SK-N-SH treated with all-trans-retinoic acid at 6 μM for 48 hours (cell line): ENCODE measurements around the gene APOA5.

Experiments
- ARNTL ChIP-seq: fragments of 450-650 bp; formaldehyde crosslinking; IDR thresholded peaks from 2 replicates; pipeline ENCODE4 v1.5.0; 2020; ENCODE audit warnings: low read depth, mild to moderate bottlenecking, moderate library complexity, borderline replicate concordance
- CREB5 ChIP-seq: fragments of 250-450 bp; sonication (Bioruptor Pico); IDR thresholded peaks from 2 replicates; pipeline ENCODE4 v1.5.1; 2020; ENCODE audit warnings: low read depth, mild to moderate bottlenecking, moderate library complexity
- ESRRG ChIP-seq: fragments of 250-450 bp; sonication (Bioruptor Pico); IDR thresholded peaks from 2 replicates; pipeline ENCODE4 v1.6.1; 2021; ENCODE audit warnings: mild to moderate bottlenecking
- PATZ1 ChIP-seq: fragments of 250-450 bp; sonication (Bioruptor Pico); IDR thresholded peaks from 2 replicates; pipeline ENCODE4 v1.8.0; 2020; ENCODE audit warnings: mild to moderate bottlenecking, moderate library complexity, borderline replicate concordance
- RARB ChIP-seq: fragments of 250-450 bp; sonication (Bioruptor Pico); IDR thresholded peaks from 2 replicates; pipeline ENCODE4 v1.8.0; 2021; ENCODE audit warnings: mild to moderate bottlenecking, moderate library complexity
- TOX ChIP-seq: fragments of 250-450 bp; sonication (Bioruptor Pico); IDR thresholded peaks from 2 replicates; pipeline ENCODE4 v1.8.0; 2021; ENCODE audit warnings: mild to moderate bottlenecking, moderate library complexity, borderline replicate concordance
- ZC3H10 ChIP-seq: fragments of 250-450 bp; sonication (Bioruptor Pico); IDR thresholded peaks from 2 replicates; pipeline ENCODE4 v1.5.1; 2021; ENCODE audit warnings: mild to moderate bottlenecking, moderate library complexity
- ZNF565 ChIP-seq: fragments of 450-650 bp; formaldehyde crosslinking; conservative IDR thresholded peaks from 2 replicates; pipeline ENCODE4 v1.5.0; 2020; ENCODE audit warnings: low read depth, mild to moderate bottlenecking, moderate library complexity
- ZNF70 ChIP-seq: fragments of 450-650 bp; formaldehyde crosslinking; IDR thresholded peaks from 2 replicates; pipeline ENCODE4 v1.5.0; 2020; ENCODE audit warnings: mild to moderate bottlenecking, moderate library complexity
- ZNF8 ChIP-seq: fragments of 450-650 bp; formaldehyde crosslinking; IDR thresholded peaks from 2 replicates; pipeline ENCODE4 v1.5.0; 2020; ENCODE audit warnings: mild to moderate bottlenecking, moderate library complexity

GRCh38 chr11:116833816-116834534 lies 42.3 kb upstream of the APOA5 start:
- no peak for TF ChIP-seq ZNF8 (CRISPR knock-in tag)
- no peak for TF ChIP-seq TOX
- no peak for TF ChIP-seq RARB (CRISPR knock-in tag)
- TF ChIP-seq ARNTL (CRISPR knock-in tag), result no peak
- TF ChIP-seq PATZ1 (CRISPR knock-in tag), result no peak
- TF ChIP-seq ESRRG (CRISPR knock-in tag), result no peak
- no peak for TF ChIP-seq ZNF565 (CRISPR knock-in tag)
- no peak for TF ChIP-seq CREB5
- TF ChIP-seq ZC3H10 (CRISPR knock-in tag), result no peak
- TF ChIP-seq ZNF70, result no peak
